HepG2 (cell line): ENCODE measurements around the gene GPR27.

Source experiments
- HMG20B ChIP-seq: conservative IDR thresholded peaks from 2 replicates; pipeline ENCODE4 v1.6.1; 2016; ENCODE audit warnings: missing genetic modification reagents, missing compliant biosample characterization
- HOXD1 ChIP-seq: sonication (generic); formaldehyde crosslinking; IDR thresholded peaks from 2 replicates; pipeline ENCODE4 v1.5.0; 2020; ENCODE audit warnings: missing genetic modification reagents
- JUND ChIP-seq: sonication (generic); formaldehyde crosslinking; IDR thresholded peaks from 2 replicates; pipeline ENCODE4 v1.8.0; 2022; ENCODE audit warnings: mild to moderate bottlenecking, missing genetic modification reagents
- MAZ ChIP-seq, 2 experiments: sonication (generic) in 1 of 2; formaldehyde crosslinking in 1 of 2; IDR thresholded peaks; 2 replicates each; pipeline versions ENCODE4 v1.5.0 to v1.6.1; 2012 to 2020; ENCODE audit warnings: low read depth in 2 of 2, mild to moderate bottlenecking in 2 of 2, borderline replicate concordance in 1 of 2, improper control_type of control experiment in 1 of 2, low read length in 1 of 2, missing genetic modification reagents in 1 of 2, moderate library complexity in 1 of 2
- RBM39 ChIP-seq: fragments of 200-400 bp; formaldehyde crosslinking; IDR thresholded peaks from one replicate; pipeline ENCODE4 v1.6.1; 2018; ENCODE audit warnings: antibody characterized with exemption, mild to moderate bottlenecking, low read depth, low read length; ENCODE audit not compliant: poor library complexity, severe bottlenecking
- TAF1 ChIP-seq: sonication (generic); formaldehyde crosslinking; IDR thresholded peaks from 2 replicates; pipeline ENCODE4 v1.4.0; 2020; ENCODE audit warnings: missing genetic modification reagents
- ZC3H4 ChIP-seq: sonication (generic); formaldehyde crosslinking; IDR thresholded peaks from 2 replicates; pipeline ENCODE4 v1.4.0; 2020; ENCODE audit warnings: missing genetic modification reagents, borderline replicate concordance
- ZMYM4 ChIP-seq: sonication (generic); formaldehyde crosslinking; IDR thresholded peaks from 2 replicates; pipeline ENCODE4 v1.8.1; 2023; ENCODE audit warnings: mild to moderate bottlenecking, missing genetic modification reagents
- ZNF335 ChIP-seq: sonication (generic); formaldehyde crosslinking; IDR thresholded peaks from 2 replicates; pipeline ENCODE4 v1.4.0; 2020; ENCODE audit warnings: missing genetic modification reagents
- ZNF878 ChIP-seq: sonication (generic); formaldehyde crosslinking; IDR thresholded peaks from 2 replicates; pipeline ENCODE4 v1.8.1; 2023; ENCODE audit warnings: mild to moderate bottlenecking, missing genetic modification reagents, moderate library complexity
- TF ChIP-seq, protein P1 (sequence below): sonication (generic); formaldehyde crosslinking; IDR thresholded peaks from 2 replicates; pipeline ENCODE4 v1.5.0; 2020; ENCODE audit warnings: mild to moderate bottlenecking, missing genetic modification reagents, moderate library complexity
- TF ChIP-seq, protein P2 (sequence below): sonication (generic); formaldehyde crosslinking; IDR thresholded peaks from 2 replicates; pipeline ENCODE4 v1.8.0; 2022; ENCODE audit warnings: mild to moderate bottlenecking, missing genetic modification reagents; ENCODE audit not compliant: insufficient replicate concordance

DNA sequence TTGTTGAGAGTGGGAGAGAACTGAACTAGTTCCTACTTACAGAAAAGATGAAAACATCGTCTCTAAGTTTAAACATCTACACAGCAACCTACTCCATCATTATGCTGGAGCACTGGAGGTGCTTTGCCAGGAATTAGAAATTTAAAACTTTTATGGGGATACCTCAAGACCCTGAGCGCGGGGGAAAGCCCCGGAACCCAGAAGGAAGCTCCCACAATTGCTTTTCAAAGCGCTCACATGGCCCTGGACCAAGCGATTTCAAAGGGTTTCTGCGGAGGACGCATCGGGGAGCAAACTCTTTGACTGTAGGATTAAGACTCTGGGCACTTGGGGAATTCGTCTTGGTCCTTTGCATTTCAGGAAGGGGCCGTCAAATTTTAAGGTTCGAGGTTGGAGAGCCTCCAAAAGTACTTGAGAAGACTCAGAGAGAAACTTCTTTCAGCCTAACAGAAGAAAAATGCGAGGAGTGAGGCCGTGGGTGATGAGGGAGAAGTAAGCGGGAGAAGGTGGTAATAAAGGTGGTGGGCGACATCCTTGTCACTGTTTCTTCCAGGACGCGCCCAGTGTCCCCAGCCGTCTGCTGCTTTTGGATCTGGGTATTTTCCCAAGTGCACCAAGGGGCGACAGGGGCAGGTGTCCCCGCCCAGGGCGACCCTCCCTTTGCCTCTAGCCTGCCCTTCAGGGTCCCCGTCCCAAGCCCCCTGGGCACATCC lies 30.7 kb downstream of the GPR27 start:
- TF ChIP-seq RBM39 (no peak), ZMYM4 (no peak), ZNF335 (CRISPR knock-in tag) (no peak), HMG20B (CRISPR knock-in tag) (no peak), HOXD1 (no peak), ZC3H4 (no peak), ZNF878 (no peak), JUND (CRISPR knock-in tag) (no peak), TAF1 (no peak), MAZ (IDR thresholded peaks at IDR 0.05; ENCODE audit: borderline replicate concordance, low read depth, low read length) (no peak), MAZ (CRISPR knock-in tag; IDR thresholded peaks at IDR 0.05; ENCODE audit: low read depth) (no peak)
- TF ChIP-seq, protein P1, sequence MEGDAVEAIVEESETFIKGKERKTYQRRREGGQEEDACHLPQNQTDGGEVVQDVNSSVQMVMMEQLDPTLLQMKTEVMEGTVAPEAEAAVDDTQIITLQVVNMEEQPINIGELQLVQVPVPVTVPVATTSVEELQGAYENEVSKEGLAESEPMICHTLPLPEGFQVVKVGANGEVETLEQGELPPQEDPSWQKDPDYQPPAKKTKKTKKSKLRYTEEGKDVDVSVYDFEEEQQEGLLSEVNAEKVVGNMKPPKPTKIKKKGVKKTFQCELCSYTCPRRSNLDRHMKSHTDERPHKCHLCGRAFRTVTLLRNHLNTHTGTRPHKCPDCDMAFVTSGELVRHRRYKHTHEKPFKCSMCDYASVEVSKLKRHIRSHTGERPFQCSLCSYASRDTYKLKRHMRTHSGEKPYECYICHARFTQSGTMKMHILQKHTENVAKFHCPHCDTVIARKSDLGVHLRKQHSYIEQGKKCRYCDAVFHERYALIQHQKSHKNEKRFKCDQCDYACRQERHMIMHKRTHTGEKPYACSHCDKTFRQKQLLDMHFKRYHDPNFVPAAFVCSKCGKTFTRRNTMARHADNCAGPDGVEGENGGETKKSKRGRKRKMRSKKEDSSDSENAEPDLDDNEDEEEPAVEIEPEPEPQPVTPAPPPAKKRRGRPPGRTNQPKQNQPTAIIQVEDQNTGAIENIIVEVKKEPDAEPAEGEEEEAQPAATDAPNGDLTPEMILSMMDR (CRISPR knock-in tag) = no peak
- TF ChIP-seq, protein P2, sequence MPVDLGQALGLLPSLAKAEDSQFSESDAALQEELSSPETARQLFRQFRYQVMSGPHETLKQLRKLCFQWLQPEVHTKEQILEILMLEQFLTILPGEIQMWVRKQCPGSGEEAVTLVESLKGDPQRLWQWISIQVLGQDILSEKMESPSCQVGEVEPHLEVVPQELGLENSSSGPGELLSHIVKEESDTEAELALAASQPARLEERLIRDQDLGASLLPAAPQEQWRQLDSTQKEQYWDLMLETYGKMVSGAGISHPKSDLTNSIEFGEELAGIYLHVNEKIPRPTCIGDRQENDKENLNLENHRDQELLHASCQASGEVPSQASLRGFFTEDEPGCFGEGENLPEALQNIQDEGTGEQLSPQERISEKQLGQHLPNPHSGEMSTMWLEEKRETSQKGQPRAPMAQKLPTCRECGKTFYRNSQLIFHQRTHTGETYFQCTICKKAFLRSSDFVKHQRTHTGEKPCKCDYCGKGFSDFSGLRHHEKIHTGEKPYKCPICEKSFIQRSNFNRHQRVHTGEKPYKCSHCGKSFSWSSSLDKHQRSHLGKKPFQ (CRISPR knock-in tag) = no peak
